T-helper 1 cell treated with Interleukin-12 subunit alpha and Interleukin-12 subunit beta and Interleukin-4 antibody, amounts not matched to agents 30 μg/mL and 1 μg/mL, for 36 hours (primary cell): ENCODE data around the gene KRT35.

ENCODE experiments used
- H3K27ac Mint-ChIP-seq: one replicate; pipeline ENCODE4 v1.8.0; 2021; ENCODE audit warnings: mild to moderate bottlenecking, mixed read lengths
- H3K27me3 Mint-ChIP-seq: one replicate; pipeline ENCODE4 v1.8.0; 2021; ENCODE audit warnings: low read depth, mixed read lengths
- H3K36me3 Mint-ChIP-seq: one replicate; pipeline ENCODE4 v1.8.0; 2021; ENCODE audit warnings: low read depth, mixed read lengths
- H3K4me1 Mint-ChIP-seq: one replicate; pipeline ENCODE4 v1.8.0; 2021; ENCODE audit warnings: low read depth, mixed read lengths
- H3K4me3 Mint-ChIP-seq: one replicate; pipeline ENCODE4 v1.8.0; 2021; ENCODE audit warnings: mild to moderate bottlenecking, moderate library complexity, mixed read lengths
- H3K9me3 Mint-ChIP-seq: one replicate; pipeline ENCODE4 v1.8.0; 2021; ENCODE audit warnings: mixed read lengths

KRT35 gene

DNA sequence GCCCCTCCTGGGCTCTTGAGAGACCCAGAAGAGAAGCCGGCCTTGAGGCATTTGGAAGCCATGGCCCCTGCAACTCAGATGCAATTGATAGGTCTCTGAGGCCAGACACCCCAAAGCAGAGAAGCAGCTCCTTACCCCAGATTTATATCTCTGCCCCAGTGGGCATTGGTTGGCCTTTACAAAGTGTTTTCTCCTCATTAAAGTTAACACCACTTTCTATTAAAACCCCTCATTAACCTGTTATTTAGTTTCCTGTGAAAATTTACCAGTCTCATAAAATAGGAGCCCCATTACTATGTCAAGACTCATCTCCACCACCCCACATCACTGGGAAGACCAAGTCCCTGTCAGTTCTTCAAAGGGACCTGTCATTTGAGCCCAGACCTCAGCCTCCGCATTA lies at the start of gene KRT35:
TSS of gene KRT35 (minus strand) at position 116 of the 400 bp plus-strand sequence. CDS start at position 62, 54 bp downstream.
- no peaks in the 10 kb centered on the region for H3K9me3 Mint-ChIP-seq
- H3K4me3 Mint-ChIP-seq = no peak within 1 kb of the TSS

DNA sequence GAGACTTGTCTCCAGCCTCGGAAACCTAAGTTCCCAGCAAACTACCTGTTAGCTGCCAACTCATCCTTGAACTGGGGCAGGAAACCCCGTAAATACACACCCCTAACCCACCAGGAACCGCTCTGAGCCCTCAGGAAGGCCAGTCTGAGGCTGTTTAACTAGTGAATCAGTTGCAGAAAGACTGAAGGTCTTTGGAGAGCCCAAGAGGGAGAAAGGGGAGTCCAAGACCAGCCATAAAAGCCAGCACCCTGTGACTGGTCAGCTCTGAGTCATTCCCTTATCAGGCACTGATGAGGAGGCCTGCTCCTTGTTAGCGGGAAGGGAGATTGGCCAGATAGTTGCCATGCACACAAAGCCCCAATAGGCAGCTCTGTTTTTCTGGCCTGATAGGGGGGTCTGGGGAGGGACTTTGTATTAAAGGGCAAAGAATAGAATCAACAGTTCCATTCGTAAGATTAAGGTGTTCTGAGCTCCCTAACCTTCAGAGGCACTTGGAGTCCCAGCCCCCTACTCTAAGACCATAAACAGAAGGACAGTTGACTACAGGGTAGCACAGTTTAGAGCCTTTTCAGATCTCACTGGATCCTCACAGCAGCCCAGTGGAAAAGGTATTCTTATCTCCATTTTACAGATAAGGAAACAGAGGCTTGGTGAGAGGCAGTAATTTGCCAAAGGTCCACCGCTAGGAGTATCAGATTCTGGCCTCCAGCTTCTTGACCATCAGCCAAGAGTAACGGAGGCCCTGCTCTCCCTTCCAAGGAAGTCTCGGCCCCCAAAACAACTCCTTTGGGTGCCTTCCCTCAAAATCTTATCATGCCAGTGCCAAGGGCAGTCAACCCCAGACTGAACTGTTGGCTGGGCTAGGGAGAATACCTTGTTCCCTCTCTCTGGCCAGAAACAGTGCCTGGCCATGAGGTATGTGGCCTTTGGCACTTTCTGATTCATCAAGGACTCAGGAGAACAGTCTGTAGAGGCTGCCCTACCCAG lies 49.4 kb upstream of the KRT35 start:
- Mint-ChIP-seq H3K27me3 (peaks cover 72% of the 10 kb centered on the region), H3K4me3 (no peak overlapping the region), H3K36me3 (no peaks in the 10 kb centered on the region), H3K4me1 (no peaks in the 10 kb centered on the region), H3K9me3 (no peaks in the 10 kb centered on the region), H3K27ac (no peak overlapping the region)

More for the DNA sequence above, at the start of gene KRT35:
- Mint-ChIP-seq H3K27me3 (no peaks in the 10 kb centered on the region), H3K27ac (no peak within 1 kb of the TSS), H3K36me3 (no peaks in the 10 kb centered on the region), H3K4me1 (no peaks in the 10 kb centered on the region)

DNA sequence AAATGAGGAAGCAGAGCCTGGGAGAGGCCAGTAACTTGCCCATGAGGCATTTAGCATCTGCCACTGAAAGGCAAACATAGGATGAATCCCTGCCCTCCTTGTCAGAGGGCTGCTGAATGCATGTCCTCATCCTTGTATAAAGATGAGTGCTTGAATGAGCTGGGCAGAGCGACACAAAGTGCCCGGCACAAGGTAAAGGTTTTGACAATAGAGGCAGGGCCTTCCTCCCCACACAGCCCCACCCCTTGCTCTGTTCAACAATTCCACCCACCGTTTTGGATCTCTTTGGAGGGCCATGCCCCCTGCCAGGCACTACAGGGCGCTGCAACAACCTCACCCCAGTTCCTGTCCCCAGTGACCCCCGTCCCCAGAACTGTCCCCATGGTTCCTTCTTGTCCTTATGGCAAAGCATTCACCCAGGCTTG lies 48.6 kb upstream of the KRT35 start:
- Mint-ChIP-seq H3K36me3 (no peaks in the 10 kb centered on the region), H3K27ac (no peak overlapping the region), H3K27me3 (peaks cover 65% of the 10 kb centered on the region), H3K4me3 (no peak overlapping the region), H3K9me3 (no peaks in the 10 kb centered on the region), H3K4me1 (no peaks in the 10 kb centered on the region)

DNA sequence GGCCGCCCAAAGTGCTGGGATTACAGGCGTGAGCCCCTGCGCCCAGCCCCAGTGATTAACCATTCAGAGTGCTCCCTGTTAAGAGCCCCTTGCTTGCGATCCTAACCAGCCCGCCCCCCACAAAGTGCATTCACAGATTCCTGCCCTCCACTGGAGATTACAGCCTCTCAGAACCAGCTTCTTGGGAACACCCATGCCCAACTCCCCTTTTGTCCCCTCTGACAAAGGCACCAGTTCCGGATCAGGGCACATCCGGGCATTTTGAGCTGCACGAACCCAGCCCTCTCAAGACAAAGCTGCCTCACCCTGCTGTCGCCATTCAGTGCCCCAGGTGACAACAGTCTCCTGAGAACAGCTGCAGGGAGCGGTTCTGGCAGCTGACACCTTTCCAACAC lies 48.0 kb upstream of the KRT35 start:
- no peaks in the 10 kb centered on the region for H3K4me1 Mint-ChIP-seq
- peaks cover 65% of the 10 kb centered on the region for H3K27me3 Mint-ChIP-seq
- H3K27ac Mint-ChIP-seq = no peak overlapping the region
- no peak overlapping the region for H3K4me3 Mint-ChIP-seq
- H3K36me3 Mint-ChIP-seq = no peaks in the 10 kb centered on the region
- no peaks in the 10 kb centered on the region for H3K9me3 Mint-ChIP-seq

DNA sequence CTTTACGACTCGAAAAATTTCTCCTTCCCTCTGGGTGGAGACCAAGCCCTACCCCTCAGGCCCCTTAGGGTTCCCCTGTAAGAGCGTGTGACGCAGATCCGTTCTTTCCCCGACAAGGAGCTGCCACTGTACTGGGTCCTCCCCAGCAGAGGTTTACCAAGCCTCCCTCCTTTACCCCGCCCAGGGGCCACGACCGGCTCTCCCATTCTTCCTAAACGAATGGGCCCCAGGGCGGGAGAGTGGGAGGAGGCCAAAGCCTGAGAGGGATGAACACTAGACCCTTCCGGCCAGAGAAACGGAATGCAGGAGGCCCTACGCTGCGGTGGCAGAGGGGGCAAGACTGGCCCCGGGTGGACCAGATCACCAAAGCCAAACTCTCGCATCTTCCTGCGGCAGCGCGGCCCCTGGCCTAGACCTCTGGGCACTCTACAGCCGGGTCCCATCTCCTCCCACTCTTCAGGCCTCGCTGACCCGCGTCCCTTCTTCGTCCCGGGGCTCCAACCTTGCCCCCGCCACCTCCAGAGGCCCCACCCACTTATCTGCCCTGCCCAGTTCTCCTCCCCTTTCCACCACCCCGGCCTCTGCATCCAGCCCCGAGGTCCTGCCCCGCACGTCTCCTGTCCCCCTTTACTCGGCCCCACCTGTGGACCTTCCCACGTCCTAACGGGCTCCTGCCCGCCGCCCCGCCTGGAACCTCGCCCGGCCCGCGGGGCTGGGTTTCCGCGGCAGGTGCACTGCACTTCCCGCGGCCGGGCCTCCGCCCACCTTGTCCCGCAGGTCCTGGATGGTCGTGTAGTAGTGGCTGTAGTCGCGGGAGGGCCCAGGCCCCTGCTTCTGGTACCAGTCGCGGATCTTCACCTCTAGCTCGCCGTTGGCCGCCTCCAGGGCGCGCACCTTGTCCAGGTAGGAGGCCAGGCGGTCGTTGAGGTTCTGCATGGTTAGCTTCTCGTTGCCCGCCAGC lies 46.4 kb upstream of the KRT35 start:
- H3K4me1 Mint-ChIP-seq = no peaks in the 10 kb centered on the region

DNA sequence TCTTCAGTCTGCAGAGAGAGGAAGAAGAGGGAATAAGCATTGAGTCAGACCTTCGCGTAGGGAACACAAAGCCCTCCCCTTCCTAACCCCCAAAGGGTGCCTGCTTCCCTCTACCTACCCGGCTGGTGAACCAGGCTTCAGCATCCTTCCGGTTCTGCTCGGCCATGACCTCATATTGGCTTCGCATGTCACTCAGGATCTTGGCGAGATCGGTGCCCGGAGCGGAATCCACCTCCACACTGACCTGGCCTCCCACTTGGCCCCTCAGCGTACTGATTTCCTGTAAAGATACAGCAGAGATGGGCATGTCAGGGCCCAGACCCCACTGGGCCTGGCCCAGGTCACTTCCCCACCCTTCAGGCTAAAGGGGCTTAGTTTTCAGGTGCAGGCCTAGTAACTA lies 43.3 kb upstream of the KRT35 start:
- Mint-ChIP-seq H3K36me3 (no peaks in the 10 kb centered on the region), H3K9me3 (no peaks in the 10 kb centered on the region), H3K4me1 (no peaks in the 10 kb centered on the region), H3K4me3 (no peak overlapping the region), H3K27me3 (peaks cover 28% of the 10 kb centered on the region), H3K27ac (no peak overlapping the region)

More for the DNA sequence above, 46.4 kb upstream of the KRT35 start:
- Mint-ChIP-seq H3K27ac (no peak overlapping the region), H3K27me3 (peaks cover 54% of the 10 kb centered on the region), H3K9me3 (no peaks in the 10 kb centered on the region), H3K4me3 (no peak overlapping the region), H3K36me3 (no peaks in the 10 kb centered on the region)

DNA sequence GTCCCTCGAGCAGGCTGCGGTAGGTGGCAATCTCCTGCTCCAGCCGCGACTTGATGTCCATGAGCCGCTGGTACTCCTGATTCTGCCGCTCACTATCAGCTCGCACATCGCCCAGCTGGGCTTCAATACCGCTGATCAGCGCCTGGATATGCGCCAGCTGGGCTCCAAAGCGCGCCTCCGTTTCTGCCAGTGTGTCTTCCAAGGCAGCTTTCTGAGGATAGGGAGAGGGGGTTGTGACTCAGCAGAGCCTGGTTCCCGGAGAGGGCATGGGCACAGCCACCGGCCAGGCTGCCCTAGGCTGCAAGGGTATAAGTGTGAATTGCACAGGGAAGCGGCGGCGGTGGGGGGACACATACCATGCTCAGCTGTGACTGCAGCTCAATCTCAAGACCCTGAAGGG lies 42.8 kb upstream of the KRT35 start:
- H3K27ac Mint-ChIP-seq = no peak overlapping the region
- no peaks in the 10 kb centered on the region for H3K9me3 Mint-ChIP-seq
- peaks cover 23% of the 10 kb centered on the region for H3K27me3 Mint-ChIP-seq
- H3K4me3 Mint-ChIP-seq = no peak overlapping the region
- no peaks in the 10 kb centered on the region for H3K36me3 Mint-ChIP-seq
- no peaks in the 10 kb centered on the region for H3K4me1 Mint-ChIP-seq

DNA sequence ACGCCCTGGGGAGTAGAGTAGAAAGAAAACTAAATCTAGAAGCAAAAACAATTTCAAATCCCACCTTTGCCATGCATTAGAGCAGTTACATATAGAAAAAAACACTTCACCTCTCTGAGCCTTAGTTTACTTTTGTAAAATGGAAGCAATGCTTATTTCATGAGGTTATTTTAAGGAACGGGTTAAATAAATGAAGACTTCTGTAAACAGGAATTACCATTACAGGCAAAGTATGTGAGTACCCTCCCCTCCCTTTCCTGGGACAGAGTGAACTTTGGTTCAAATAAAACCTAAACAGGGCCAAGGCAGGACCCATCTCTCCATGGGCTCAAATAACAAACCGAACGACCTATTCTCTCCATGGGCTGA lies 42.3 kb upstream of the KRT35 start:
- Mint-ChIP-seq H3K4me1 (no peaks in the 10 kb centered on the region), H3K4me3 (no peak overlapping the region), H3K27me3 (peaks cover 17% of the 10 kb centered on the region)

DNA sequence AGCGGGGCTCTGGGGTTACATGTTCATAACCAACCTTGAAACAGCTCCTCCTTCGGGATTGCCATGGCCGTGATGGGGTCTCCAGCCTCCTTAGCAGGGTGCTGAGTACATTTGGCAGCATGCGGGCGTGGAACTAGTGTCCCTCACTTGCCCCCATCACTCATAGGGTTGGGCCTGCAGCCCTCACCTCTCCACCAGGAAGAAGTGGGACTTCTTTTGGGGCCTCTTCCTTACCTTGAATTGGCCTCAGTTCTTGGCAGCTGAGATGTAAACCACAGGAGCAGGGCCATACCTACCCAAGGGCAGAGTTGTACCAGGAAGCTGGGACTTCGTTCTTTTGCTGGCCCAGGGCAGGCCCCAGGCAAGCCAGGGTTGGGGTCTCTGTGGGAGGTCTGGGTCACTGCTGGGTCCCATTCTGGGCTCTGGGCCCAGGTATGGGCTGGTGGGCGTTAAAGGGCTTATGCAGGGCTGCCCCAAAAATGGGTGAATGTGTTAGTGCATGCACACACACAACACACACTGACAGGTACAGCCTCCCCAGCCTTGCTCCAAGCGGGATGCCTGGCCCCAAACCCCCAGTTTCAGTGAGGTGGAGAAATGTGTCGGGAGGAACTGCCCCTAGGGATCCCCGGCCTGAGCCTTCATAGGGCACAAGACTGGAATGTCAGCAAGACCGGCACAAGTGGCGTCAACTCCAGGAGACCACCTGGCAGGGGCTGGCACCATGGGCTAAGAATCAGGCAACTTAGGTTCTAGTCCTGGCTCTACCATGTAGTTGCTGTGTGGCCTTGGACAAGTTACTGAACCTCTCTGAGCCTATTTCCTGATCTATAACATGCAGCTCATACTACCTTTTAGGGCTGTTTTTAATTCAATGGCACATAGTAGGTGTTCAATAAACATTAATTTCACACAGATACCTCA lies 41.6 kb upstream of the KRT35 start:
- H3K36me3 Mint-ChIP-seq = no peaks in the 10 kb centered on the region
- no peaks in the 10 kb centered on the region for H3K4me1 Mint-ChIP-seq
- H3K4me3 Mint-ChIP-seq = no peak overlapping the region
- peaks cover 14% of the 10 kb centered on the region for H3K27me3 Mint-ChIP-seq
- H3K27ac Mint-ChIP-seq = no peak overlapping the region
- H3K9me3 Mint-ChIP-seq = no peaks in the 10 kb centered on the region

More for the DNA sequence above, 42.3 kb upstream of the KRT35 start:
- Mint-ChIP-seq H3K9me3 (no peaks in the 10 kb centered on the region), H3K36me3 (no peaks in the 10 kb centered on the region), H3K27ac (no peak overlapping the region)

DNA sequence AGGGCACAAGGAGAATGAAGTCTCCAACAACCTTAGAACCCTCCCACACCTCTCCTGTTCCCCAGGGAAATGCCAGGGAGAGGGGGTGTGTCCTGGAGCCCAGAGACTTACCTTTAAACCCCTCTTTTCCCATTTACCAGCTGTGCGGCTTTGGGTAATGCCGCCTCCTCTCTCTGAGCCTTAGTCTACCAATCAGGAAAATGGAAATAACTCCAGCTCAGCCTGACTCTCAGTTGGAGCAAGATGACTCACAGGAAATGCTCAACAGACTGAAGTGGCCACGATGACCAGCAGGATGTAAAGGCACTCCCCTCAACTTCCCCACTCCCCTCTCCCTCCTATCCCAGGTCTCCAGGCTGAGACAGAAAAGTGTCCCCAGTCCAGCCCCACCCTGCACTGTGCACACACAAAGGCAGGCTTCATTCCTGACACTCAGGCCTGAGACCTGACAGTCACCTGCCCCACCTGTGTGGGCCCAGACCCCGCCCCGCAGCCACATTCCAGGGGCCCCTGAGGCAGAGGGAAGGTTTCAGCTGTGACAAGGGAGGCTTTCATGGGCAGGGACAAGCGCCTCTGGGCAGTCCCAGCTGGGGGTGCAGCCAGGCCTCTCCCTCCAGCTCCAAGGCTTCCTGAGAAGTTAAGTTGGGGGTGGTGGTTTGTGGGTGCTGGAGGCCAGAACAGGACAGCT lies 40.8 kb upstream of the KRT35 start:
- Mint-ChIP-seq H3K36me3 (no peaks in the 10 kb centered on the region), H3K4me1 (no peaks in the 10 kb centered on the region), H3K27ac (no peak overlapping the region), H3K4me3 (no peak overlapping the region), H3K9me3 (no peaks in the 10 kb centered on the region), H3K27me3 (peaks cover 6% of the 10 kb centered on the region)

DNA sequence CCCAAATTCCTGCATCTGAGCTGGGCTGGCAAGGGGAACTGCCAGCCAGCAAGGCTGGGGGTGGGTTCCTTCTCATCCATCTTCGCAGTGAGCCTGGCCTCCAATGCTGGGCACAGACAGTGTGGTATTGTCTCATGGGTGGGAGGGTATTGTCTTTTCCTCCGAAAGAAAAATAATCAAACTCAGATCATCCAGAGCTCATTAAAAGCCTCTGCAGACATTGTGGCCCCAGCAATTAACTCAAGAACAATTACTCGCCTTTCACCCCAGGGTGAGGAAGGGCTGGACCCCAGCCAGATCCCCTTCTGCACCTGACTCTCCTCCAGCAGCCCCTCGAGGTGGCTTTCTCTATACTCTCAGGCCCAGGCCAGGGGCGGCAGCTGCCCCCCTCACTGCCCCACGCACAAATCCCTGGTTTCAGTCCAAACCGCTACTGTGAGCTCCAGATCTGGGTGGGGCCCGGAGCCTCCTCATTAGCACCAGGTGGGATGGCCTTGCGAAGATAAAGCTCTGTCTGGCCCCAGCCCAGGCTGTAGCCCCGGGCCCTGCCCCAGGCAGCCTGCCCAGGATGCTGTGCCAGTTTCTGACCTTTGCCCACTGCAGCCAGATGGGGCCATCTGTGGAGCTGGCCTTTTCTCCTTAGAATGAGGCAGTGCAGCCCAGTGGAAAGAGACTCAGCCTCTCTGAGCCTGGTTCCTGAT lies 40.0 kb upstream of the KRT35 start:
- no peaks in the 10 kb centered on the region for H3K36me3 Mint-ChIP-seq
- H3K27ac Mint-ChIP-seq = no peak overlapping the region
- H3K4me1 Mint-ChIP-seq = no peaks in the 10 kb centered on the region
- no peak overlapping the region for H3K4me3 Mint-ChIP-seq
- peaks cover 5% of the 10 kb centered on the region for H3K27me3 Mint-ChIP-seq
- no peaks in the 10 kb centered on the region for H3K9me3 Mint-ChIP-seq

DNA sequence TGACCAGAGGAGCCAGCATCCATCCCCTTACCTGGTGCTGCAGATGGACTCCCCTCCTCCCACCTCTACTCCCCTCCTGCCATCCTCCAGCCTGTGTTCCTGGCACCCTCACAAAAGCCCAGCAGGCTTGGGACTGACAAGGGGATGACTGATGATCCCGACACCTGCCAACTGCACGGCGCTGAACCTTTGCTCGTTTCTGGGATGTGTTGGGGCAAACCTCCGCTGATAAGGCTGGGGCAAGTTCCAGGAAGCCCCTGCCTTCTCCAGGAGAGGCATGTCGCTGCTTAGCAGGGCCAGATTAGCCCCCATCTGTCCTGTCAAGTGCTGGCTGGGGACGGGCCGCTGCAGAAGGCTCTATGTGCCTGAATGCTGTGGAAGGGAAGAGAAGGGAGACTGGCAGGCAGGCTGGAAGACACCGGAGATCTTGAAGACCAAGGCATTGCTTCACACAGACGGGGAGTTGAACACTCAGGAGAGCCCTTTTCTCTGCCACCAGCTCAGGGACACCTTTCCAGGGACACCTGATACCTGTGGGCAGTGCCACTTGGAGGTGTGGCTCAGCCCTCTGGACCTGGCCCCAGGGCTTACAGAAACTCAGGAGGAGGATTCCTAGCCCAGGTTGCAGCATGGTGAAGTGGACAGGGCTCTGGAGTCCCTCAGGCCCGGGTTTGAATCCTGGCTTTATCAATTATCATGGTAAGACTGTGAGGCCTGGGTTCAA lies 38.7 kb upstream of the KRT35 start:
- Mint-ChIP-seq H3K9me3 (no peaks in the 10 kb centered on the region), H3K27ac (no peak overlapping the region), H3K36me3 (no peaks in the 10 kb centered on the region), H3K27me3 (peaks cover under 1% of the 10 kb centered on the region), H3K4me1 (no peaks in the 10 kb centered on the region), H3K4me3 (no peak overlapping the region)
